Measurements from ENCODE around the gene SH3RF2. TPM values are rescaled to one million over a fixed set of nuclear protein-coding genes. Genes with fewer than 3 reads are reported as not detected.

The SH3RF2 gene
- total RNA-seq, 1 donor from 2014 or later, result not detected

DNA sequence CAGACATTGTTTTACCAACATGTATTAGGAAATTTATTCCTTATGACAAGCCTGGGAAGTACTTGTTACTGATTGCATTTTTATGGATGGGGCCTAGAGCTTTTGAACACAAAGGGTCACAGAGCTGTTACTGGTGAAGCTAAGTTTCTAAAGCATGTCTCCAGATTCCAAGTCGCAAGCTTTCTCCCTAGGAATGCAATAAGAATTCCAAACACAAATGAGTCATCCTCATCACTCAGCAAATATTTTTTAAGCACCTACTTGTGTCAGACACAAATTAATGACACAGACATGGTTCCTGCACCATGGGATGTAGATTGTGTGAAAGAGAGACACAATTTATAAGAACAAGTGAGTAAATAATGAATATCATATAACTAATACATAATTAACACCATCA is 11.0 kb upstream of the SH3RF2 start:
- no peak overlapping the region for H3K4me3 Mint-ChIP-seq (ENCODE audit: unreplicated experiment)
- no peak overlapping the region for H3K27ac Mint-ChIP-seq (ENCODE audit: unreplicated experiment)
- no peaks in the 10 kb centered on the region for H3K9me3 Mint-ChIP-seq (ENCODE audit: unreplicated experiment)
- TF ChIP-seq, protein P1, sequence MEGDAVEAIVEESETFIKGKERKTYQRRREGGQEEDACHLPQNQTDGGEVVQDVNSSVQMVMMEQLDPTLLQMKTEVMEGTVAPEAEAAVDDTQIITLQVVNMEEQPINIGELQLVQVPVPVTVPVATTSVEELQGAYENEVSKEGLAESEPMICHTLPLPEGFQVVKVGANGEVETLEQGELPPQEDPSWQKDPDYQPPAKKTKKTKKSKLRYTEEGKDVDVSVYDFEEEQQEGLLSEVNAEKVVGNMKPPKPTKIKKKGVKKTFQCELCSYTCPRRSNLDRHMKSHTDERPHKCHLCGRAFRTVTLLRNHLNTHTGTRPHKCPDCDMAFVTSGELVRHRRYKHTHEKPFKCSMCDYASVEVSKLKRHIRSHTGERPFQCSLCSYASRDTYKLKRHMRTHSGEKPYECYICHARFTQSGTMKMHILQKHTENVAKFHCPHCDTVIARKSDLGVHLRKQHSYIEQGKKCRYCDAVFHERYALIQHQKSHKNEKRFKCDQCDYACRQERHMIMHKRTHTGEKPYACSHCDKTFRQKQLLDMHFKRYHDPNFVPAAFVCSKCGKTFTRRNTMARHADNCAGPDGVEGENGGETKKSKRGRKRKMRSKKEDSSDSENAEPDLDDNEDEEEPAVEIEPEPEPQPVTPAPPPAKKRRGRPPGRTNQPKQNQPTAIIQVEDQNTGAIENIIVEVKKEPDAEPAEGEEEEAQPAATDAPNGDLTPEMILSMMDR (IDR thresholded peaks at IDR 0.05; ENCODE audit: partially characterized antibody, unreplicated experiment), result no peak
- H3K27me3 Mint-ChIP-seq (ENCODE audit: unreplicated experiment), result no peaks in the 10 kb centered on the region
- H3K36me3 Mint-ChIP-seq (ENCODE audit: unreplicated experiment), result no peaks in the 10 kb centered on the region
- DNase-seq, result no peak
- H3K4me1 Mint-ChIP-seq (ENCODE audit: low read depth, unreplicated experiment), result no peaks in the 10 kb centered on the region

DNA sequence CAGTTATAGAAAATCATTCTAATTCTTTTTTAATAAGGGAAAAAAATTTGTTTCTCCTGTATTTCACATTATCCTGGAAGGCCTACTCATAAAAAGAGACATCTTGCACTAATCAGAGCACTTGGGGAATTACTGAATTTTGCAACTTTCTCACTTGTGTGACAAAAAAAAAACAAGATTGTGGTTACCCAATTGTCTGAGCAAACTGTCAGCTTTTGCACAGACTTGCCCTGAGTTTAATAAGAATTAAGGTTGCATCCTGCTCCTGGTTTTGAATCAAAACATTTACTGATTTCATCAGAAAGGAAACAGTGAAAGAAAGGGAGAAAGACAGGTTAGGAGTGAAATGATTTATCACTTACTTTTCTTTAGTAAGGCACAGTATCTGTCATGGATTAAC is 10.6 kb upstream of the SH3RF2 start:
- TF ChIP-seq, protein P1 (IDR thresholded peaks at IDR 0.05; ENCODE audit: partially characterized antibody, unreplicated experiment), result no peak

DNA sequence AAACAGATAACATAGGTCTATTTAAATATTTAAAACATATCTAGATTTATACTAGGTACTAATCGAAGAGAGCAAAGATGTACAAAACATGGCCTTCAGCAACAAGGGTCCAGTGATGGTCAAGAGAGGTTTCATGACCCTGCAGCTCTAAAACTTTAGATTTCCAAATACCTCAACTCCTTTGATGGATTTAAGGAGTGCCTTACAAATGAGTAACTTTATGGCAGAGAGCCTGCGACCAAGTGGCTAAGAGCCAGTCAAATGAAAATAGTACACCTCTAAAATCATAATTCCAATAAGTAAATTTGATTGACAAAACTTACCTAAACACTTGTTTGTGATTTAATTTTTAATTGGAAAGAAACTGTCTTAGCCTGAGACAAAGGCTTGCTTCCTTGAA is 4.7 kb upstream of the SH3RF2 start:
- Mint-ChIP-seq H3K36me3 (ENCODE audit: unreplicated experiment) (no peaks in the 10 kb centered on the region), H3K27me3 (ENCODE audit: unreplicated experiment) (no peaks in the 10 kb centered on the region), H3K27ac (ENCODE audit: unreplicated experiment) (no peak overlapping the region), H3K9me3 (ENCODE audit: unreplicated experiment) (no peaks in the 10 kb centered on the region), H3K4me3 (ENCODE audit: unreplicated experiment) (no peak overlapping the region), H3K4me1 (ENCODE audit: low read depth, unreplicated experiment) (peaks cover 5% of the 10 kb centered on the region)
- TF ChIP-seq, protein P1 (IDR thresholded peaks at IDR 0.05; ENCODE audit: partially characterized antibody, unreplicated experiment), result no peak
- DNase-seq, result no peak

More for the DNA sequence above, 10.6 kb upstream of the SH3RF2 start:
- no peaks in the 10 kb centered on the region for H3K36me3 Mint-ChIP-seq (ENCODE audit: unreplicated experiment)
- H3K4me1 Mint-ChIP-seq (ENCODE audit: low read depth, unreplicated experiment), result no peaks in the 10 kb centered on the region
- no peak for DNase-seq
- H3K9me3 Mint-ChIP-seq (ENCODE audit: unreplicated experiment), result no peaks in the 10 kb centered on the region
- no peaks in the 10 kb centered on the region for H3K27me3 Mint-ChIP-seq (ENCODE audit: unreplicated experiment)
- H3K4me3 Mint-ChIP-seq (ENCODE audit: unreplicated experiment), result no peak overlapping the region
- H3K27ac Mint-ChIP-seq (ENCODE audit: unreplicated experiment), result no peak overlapping the region

DNA sequence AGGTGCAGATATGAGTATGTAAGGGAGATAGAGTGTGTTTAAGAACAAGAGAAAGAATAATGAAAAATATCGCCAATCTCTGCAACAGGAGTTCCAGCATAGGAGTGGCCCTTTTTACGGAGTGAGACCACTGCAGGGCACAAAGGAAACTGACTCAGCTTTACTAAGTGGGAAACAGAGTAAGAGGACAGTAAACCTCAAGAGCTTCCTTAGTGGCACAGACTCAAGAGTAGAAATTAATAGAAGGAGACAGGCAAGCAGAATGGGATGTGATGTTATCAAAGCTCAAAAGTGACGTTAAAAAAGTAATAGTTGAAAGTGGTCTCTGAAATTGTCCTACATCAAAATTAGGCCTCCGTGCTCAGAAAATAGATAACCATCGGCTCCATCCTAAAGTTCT is 2.1 kb upstream of the SH3RF2 start:
- Mint-ChIP-seq H3K36me3 (ENCODE audit: unreplicated experiment) (no peaks in the 10 kb centered on the region), H3K27me3 (ENCODE audit: unreplicated experiment) (no peaks in the 10 kb centered on the region), H3K9me3 (ENCODE audit: unreplicated experiment) (no peaks in the 10 kb centered on the region), H3K27ac (ENCODE audit: unreplicated experiment) (no peak overlapping the region), H3K4me3 (ENCODE audit: unreplicated experiment) (no peak overlapping the region), H3K4me1 (ENCODE audit: low read depth, unreplicated experiment) (peaks cover 5% of the 10 kb centered on the region)
- TF ChIP-seq, protein P1 (IDR thresholded peaks at IDR 0.05; ENCODE audit: partially characterized antibody, unreplicated experiment), result no peak
- no peak for DNase-seq

DNA sequence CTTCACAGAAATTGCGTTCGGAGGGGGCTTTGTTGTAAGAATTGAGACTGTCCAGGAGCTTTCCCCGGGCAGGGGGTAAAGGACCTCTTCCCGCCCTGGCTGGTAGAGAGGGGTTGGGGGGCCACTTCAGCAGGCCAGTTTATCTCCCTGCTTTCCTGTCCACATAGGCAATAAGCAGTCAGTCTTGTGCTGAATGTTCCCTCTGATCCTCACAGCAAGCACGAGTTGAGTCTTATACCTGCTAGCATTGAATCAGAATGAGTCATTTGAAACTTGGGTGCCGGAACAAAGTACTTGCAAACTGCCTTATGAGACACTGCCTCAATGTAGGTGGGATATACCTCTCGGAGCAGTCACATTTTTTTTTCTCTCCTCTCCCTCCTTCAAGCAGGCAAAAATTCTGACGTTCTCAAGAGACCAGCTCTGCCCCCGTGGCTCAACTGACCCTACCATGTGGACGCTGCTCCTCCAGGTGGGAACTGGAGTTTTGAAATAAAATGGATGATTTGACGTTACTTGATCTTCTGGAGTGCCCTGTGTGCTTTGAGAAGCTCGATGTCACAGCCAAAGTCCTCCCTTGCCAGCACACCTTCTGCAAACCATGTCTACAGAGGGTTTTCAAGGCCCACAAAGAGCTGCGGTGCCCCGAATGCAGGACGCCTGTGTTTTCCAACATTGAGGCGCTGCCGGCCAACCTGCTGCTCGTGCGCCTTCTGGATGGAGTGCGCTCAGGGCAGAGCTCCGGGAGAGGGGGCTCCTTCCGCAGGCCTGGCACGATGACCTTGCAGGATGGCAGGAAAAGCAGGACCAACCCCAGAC is 1.3 kb downstream of the SH3RF2 start:
- no peak for DNase-seq
- Mint-ChIP-seq H3K4me3 (ENCODE audit: unreplicated experiment) (no peak overlapping the region), H3K27me3 (ENCODE audit: unreplicated experiment) (no peaks in the 10 kb centered on the region), H3K9me3 (ENCODE audit: unreplicated experiment) (no peaks in the 10 kb centered on the region), H3K36me3 (ENCODE audit: unreplicated experiment) (no peaks in the 10 kb centered on the region), H3K27ac (ENCODE audit: unreplicated experiment) (no peak overlapping the region), H3K4me1 (ENCODE audit: low read depth, unreplicated experiment) (peaks cover 5% of the 10 kb centered on the region)
- TF ChIP-seq, protein P1 (IDR thresholded peaks at IDR 0.05; ENCODE audit: partially characterized antibody, unreplicated experiment), result no peak

Data from glutamatergic neuron (in vitro differentiated cells).